DOHH2 (cell line): ENCODE measurements around the gene KIF26A.

Experiments
- H3F3A ChIP-seq: fragments of 200-600 bp; sonication (generic), shearing (Covaris generic); 2 replicates; pipeline ENCODE4 v1.6.0; 2016; ENCODE audit warnings: antibody characterized with exemption, mild to moderate bottlenecking; ENCODE audit not compliant: control insufficient read depth, insufficient read depth
- H3K27ac ChIP-seq: fragments of 200-600 bp; sonication (generic); 2 replicates; pipeline ENCODE4 v1.5.1; 2014; ENCODE audit warnings: low read depth, mild to moderate bottlenecking, low read length, moderate library complexity
- H3K27me3 ChIP-seq: fragments of 200-600 bp; sonication (generic); 2 replicates; pipeline ENCODE4 v1.6.1; 2014; ENCODE audit warnings: mild to moderate bottlenecking, low read length, mixed read lengths; ENCODE audit not compliant: control insufficient read depth
- H3K36me3 ChIP-seq: fragments of 200-600 bp; sonication (generic); 2 replicates; pipeline ENCODE4 v1.6.1; 2014; ENCODE audit warnings: mild to moderate bottlenecking, low read length, moderate library complexity, mixed read lengths; ENCODE audit not compliant: control insufficient read depth
- H3K4me1 ChIP-seq: fragments of 200-600 bp; sonication (generic); 2 replicates; pipeline ENCODE4 v1.6.1; 2014; ENCODE audit warnings: mild to moderate bottlenecking, low read length, mixed read lengths; ENCODE audit not compliant: control insufficient read depth
- H3K4me2 ChIP-seq: fragments of 200-600 bp; sonication (generic); 2 replicates; pipeline ENCODE4 v1.6.0; 2014; ENCODE audit warnings: mild to moderate bottlenecking, low read length, moderate library complexity
- H3K4me3 ChIP-seq: fragments of 200-600 bp; sonication (generic); 2 replicates; pipeline ENCODE4 v1.5.1; 2014; ENCODE audit warnings: mild to moderate bottlenecking, low read length, mixed read lengths
- H3K79me2 ChIP-seq: fragments of 200-600 bp; sonication (generic); 2 replicates; pipeline ENCODE4 v1.6.1; 2014; ENCODE audit warnings: mild to moderate bottlenecking, low read length, mixed read lengths; ENCODE audit not compliant: control insufficient read depth
- H3K9me2 ChIP-seq: fragments of 200-600 bp; sonication (generic); replicated peaks from 2 replicates; pipeline ENCODE4 v1.6.1; 2014; ENCODE audit warnings: mild to moderate bottlenecking, low read length, mixed read lengths; ENCODE audit not compliant: control insufficient read depth
- H3K9me3 ChIP-seq: fragments of 200-600 bp; sonication (generic); 2 replicates; pipeline ENCODE4 v1.6.1; 2014; ENCODE audit warnings: antibody characterized with exemption, low read length, mixed read lengths; ENCODE audit not compliant: control insufficient read depth, insufficient read depth
- H4K20me1 ChIP-seq: fragments of 200-600 bp; sonication (generic); 2 replicates; pipeline ENCODE4 v1.6.0; 2014; ENCODE audit warnings: low read depth, mild to moderate bottlenecking, antibody characterized with exemption, low read length, moderate library complexity; ENCODE audit not compliant: control insufficient read depth, insufficient read depth
- EZH2phosphoT487 ChIP-seq: fragments of 200-600 bp; sonication (generic); IDR thresholded peaks from 2 replicates; pipeline ENCODE4 v1.6.1; 2017; ENCODE audit warnings: borderline replicate concordance, mild to moderate bottlenecking, antibody characterized with exemption, low read length, moderate library complexity, mixed read lengths
- TF ChIP-seq, protein P1 (sequence below): fragments of 200-600 bp; sonication (generic); IDR thresholded peaks from one replicate; pipeline ENCODE4 v1.5.1; 2014; ENCODE audit warnings: antibody characterized with exemption, mild to moderate bottlenecking, low read depth, low read length; ENCODE audit not compliant: poor library complexity, severe bottlenecking

KIF26A gene

DNA sequence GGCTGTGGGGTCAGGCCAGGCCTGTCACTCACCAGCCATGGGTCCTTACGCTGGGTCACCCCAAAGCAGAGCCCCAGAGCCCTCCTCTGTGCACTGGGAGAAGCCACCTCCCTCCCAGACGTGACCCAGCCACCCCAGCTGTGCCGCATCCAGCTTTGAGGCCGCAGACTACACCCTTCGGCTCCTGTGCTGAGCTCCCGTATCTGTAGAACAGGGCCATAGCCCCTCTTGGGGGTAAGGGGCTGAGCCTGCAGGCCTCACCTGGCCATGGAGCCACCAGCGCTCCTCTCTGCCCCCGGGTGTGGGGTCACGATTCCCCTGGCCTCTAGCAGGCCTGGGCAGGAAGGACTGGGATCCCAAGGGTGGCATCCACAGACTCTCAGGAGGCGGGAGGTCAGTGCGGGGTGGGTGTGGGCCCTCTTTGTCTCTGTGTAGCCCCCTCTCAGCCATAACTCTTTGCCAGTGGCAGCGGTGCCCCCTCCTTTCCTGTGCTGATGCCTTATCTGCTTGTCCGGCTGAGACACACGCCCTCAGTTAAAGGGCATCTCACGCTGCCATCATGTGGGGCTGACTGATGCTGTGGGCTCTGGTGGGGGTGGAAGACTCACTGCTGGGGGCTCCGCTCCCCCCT, 36.6 kb upstream of the KIF26A start:
- H3K4me3 ChIP-seq, result no peak overlapping the region
- H3F3A ChIP-seq, result no peaks in the 10 kb centered on the region
- no peaks in the 10 kb centered on the region for H4K20me1 ChIP-seq
- no peak overlapping the region for H3K27ac ChIP-seq
- no peak overlapping the region for H3K4me2 ChIP-seq
- no peaks in the 10 kb centered on the region for H3K4me1 ChIP-seq
- H3K27me3 ChIP-seq, result no peaks in the 10 kb centered on the region
- TF ChIP-seq EZH2phosphoT487, result no peak
- TF ChIP-seq, protein P1, sequence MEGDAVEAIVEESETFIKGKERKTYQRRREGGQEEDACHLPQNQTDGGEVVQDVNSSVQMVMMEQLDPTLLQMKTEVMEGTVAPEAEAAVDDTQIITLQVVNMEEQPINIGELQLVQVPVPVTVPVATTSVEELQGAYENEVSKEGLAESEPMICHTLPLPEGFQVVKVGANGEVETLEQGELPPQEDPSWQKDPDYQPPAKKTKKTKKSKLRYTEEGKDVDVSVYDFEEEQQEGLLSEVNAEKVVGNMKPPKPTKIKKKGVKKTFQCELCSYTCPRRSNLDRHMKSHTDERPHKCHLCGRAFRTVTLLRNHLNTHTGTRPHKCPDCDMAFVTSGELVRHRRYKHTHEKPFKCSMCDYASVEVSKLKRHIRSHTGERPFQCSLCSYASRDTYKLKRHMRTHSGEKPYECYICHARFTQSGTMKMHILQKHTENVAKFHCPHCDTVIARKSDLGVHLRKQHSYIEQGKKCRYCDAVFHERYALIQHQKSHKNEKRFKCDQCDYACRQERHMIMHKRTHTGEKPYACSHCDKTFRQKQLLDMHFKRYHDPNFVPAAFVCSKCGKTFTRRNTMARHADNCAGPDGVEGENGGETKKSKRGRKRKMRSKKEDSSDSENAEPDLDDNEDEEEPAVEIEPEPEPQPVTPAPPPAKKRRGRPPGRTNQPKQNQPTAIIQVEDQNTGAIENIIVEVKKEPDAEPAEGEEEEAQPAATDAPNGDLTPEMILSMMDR, result no peak
- H3K79me2 ChIP-seq, result no peaks in the 10 kb centered on the region
- H3K9me3 ChIP-seq, result no peaks in the 10 kb centered on the region
- no peaks in the 10 kb centered on the region for H3K9me2 ChIP-seq
- no peaks in the 10 kb centered on the region for H3K36me3 ChIP-seq

DNA sequence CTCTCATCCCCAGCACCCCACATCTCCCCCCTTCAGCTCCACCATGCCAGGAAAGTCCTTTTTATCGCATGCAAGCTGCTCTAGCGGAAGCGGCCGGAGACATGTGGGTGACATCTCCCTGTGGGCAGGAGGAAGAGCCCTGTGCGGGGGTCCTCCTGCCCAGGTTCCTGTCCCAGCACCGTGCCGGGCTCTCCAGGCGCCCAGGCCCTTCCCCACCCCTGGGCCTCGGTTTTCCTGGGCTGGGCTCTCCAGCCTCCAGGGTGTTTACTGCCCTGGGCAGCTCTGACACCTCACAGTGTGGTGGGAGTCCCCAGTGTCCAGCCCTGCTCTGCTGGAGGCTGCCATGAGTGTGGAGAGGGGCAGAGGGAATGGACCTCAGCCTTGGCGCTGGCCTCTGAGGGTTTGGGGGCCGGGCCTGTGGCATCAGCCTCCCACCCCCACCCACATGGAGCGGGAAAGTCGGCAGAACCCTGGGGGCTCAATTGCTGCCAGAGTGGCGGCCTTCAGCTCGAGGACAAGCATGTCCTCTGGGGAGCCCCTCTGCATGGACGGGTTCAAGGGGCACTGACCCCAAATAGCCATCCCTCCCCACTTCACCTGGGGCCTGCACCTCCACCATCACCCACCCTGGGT, 36.0 kb upstream of the KIF26A start:
- Histone ChIP-seq H3K9me3 (no peaks in the 10 kb centered on the region), H3K4me1 (no peaks in the 10 kb centered on the region), H3K4me3 (no peak overlapping the region), H4K20me1 (no peaks in the 10 kb centered on the region), H3K79me2 (no peaks in the 10 kb centered on the region), H3K27ac (no peak overlapping the region), H3F3A (no peaks in the 10 kb centered on the region), H3K9me2 (no peaks in the 10 kb centered on the region), H3K27me3 (no peaks in the 10 kb centered on the region), H3K4me2 (no peak overlapping the region), H3K36me3 (no peaks in the 10 kb centered on the region)
- TF ChIP-seq, protein P1, result no peak

DNA sequence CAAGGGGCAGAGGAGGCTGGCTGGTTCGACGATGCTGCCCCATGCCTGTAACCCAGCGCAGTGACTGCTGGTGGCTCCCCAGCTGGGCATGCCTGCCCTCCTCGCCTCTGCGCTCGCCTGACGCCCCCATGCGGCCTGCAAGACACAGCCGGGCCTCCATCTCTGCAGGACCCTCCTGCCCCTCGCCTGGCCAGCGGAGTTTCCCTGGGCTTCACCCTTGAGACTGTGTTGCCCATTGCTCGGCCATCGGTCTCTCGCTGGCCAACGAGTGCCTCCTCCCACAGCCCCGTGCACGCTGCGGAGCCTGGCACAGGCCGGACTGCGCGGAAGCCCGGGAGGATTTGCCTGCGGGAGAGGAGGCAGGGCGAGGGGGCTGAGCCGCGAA, 35.3 kb upstream of the KIF26A start:
- H3K27ac ChIP-seq, result no peak overlapping the region

More for the DNA sequence above, 35.3 kb upstream of the KIF26A start:
- no peaks in the 10 kb centered on the region for H3K9me2 ChIP-seq
- H3K9me3 ChIP-seq, result no peaks in the 10 kb centered on the region
- no peak overlapping the region for H3K4me2 ChIP-seq
- H3K36me3 ChIP-seq, result no peaks in the 10 kb centered on the region
- no peaks in the 10 kb centered on the region for H3F3A ChIP-seq
- TF ChIP-seq, protein P1, result peak; percentile 11
- TF ChIP-seq EZH2phosphoT487, result no peak
- H3K27me3 ChIP-seq, result no peaks in the 10 kb centered on the region
- H3K4me1 ChIP-seq, result no peaks in the 10 kb centered on the region
- H3K79me2 ChIP-seq, result no peaks in the 10 kb centered on the region
- H3K4me3 ChIP-seq, result no peak overlapping the region
- no peaks in the 10 kb centered on the region for H4K20me1 ChIP-seq
